Skeletal muscle tissue (tissue), 4 donors: Measurements from ENCODE around the gene NRL. TPM values are rescaled to one million over a fixed set of nuclear protein-coding genes. Genes with fewer than 3 reads are reported as not detected.
"Not testable (repeated sequence)": the region's sequence is repeated elsewhere in the genome, so short reads cannot be mapped to it uniquely, and the experiment has no call there.

Experiments used
- H3K27ac ChIP-seq: one replicate; pipeline ENCODE4 v1.7.0; 2013; ENCODE audit warnings: mild to moderate bottlenecking, low read depth, low read length, inconsistent platforms
- H3K27me3 ChIP-seq, 3 donors: one replicate each; pipeline ENCODE4 v1.7.0; 2013; ENCODE audit warnings: low read length in 3 of 3; ENCODE audit not compliant: control insufficient read depth in 3 of 3, insufficient read depth in 3 of 3
- H3K36me3 ChIP-seq, 3 donors: one replicate each; pipeline ENCODE4 v1.7.0; 2013; ENCODE audit warnings: low read length in 3 of 3; ENCODE audit not compliant: control insufficient read depth in 3 of 3, insufficient read depth in 3 of 3
- H3K4me1 ChIP-seq, 3 donors: one replicate each; pipeline ENCODE4 v1.7.0; 2013; ENCODE audit warnings: low read length in 3 of 3, mild to moderate bottlenecking in 3 of 3; ENCODE audit not compliant: control insufficient read depth in 3 of 3, insufficient read depth in 3 of 3
- H3K4me3 ChIP-seq, 3 donors: one replicate each; pipeline ENCODE4 v1.7.0; 2013; ENCODE audit warnings: low read length in 3 of 3
- H3K9ac ChIP-seq, 3 donors: one replicate each; pipeline ENCODE4 v1.7.0; 2013; ENCODE audit warnings: low read length in 3 of 3, mild to moderate bottlenecking in 3 of 3, moderate library complexity in 2 of 3, low read depth in 1 of 3
- H3K9me3 ChIP-seq, 3 donors: one replicate each; pipeline ENCODE4 v1.7.0; 2013; ENCODE audit warnings: low read length in 3 of 3; ENCODE audit not compliant: control insufficient read depth in 3 of 3
- total RNA-seq: library from RNA; depleted of rRNA; stranded (reverse); fragments of >200 nt; gene quantifications from one replicate; pipeline ENCODE4 v1.2.3, GENCODE V29; 2014
- donor health status: Osteomylitis.

Gene NRL
- total RNA-seq, 1 donor from 2014 or later = 2.1 TPM

DNA sequence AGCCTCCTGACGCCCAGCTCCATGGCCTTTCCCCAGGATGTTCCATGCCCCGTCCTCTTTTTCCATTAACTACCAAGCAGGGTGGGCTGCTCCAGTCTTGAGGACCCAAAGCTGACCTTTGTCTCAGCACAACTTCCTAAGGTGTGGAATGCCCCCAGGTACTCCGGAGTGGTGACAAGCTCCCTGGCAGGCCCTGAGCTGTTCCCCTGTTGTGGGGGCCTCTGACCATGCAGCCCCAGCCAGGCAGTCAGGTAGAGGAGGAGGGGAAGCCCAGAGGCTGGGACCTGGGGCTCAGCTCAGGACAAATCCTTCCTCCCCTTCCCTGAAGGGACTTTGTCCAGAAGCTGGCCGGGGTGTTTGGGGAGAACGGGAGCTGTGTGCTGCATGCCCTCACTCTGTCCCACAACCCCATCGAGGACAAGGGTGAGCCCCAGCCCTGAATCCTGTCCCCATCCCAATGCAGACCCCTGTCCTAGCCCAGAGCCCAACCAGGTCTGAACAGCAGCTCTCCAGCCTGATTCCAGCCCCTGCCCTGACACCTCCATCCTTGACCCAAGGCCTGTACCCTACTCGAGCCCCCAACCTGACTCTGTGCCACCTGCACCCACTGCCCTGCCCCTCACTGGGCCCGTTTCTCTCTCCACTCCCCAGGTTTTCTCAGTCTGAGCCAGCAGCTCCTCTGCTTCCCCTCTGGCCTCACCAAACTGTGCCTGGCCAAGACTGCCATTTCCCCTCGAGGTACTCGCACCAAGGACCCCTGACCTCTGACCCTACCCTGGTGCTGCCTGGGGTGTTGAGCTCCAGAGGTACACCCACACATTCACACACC lies 58.6 kb downstream of the NRL start:
- Histone ChIP-seq H3K9me3 (no peaks in the 10 kb centered on the region), H3K4me1 (peaks cover 13 to 21% (median 15%) of the 10 kb centered on the region in 3 donors), H3K27ac (no peak overlapping the region), H3K4me3 (no peak overlapping the region), H3K27me3 (peaks cover 11 to 31% (median 16%) of the 10 kb centered on the region in 3 donors), H3K9ac (no peak overlapping the region), H3K36me3 (no peaks in the 10 kb centered on the region)

DNA sequence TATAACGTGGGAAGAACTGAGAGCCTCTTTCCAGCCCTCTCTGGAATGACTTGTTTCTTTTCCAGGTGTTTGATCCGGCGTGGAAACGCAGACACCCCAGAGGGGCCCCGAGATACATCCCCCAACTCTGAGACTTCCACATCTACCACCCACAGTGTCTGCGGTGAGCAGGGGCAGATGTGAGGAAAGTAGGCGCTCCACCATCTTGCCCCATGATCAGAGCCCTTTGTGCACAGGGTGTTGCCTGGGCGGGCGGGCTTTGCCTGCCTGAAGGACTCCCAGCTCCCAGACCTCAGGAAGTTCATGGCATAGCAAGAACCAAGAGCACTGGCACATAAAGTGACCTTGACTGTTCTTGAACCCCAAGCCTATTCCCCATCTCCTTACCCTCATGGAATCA lies 60.1 kb downstream of the NRL start:
- Histone ChIP-seq H3K9me3 (no peaks in the 10 kb centered on the region), H3K27ac (no peak overlapping the region), H3K4me1 (peaks cover 14 to 21% (median 15%) of the 10 kb centered on the region in 3 donors), H3K9ac (no peak overlapping the region), H3K27me3 (peaks cover 11 to 31% (median 16%) of the 10 kb centered on the region in 3 donors), H3K4me3 (no peak overlapping the region), H3K36me3 (no peaks in the 10 kb centered on the region)

DNA sequence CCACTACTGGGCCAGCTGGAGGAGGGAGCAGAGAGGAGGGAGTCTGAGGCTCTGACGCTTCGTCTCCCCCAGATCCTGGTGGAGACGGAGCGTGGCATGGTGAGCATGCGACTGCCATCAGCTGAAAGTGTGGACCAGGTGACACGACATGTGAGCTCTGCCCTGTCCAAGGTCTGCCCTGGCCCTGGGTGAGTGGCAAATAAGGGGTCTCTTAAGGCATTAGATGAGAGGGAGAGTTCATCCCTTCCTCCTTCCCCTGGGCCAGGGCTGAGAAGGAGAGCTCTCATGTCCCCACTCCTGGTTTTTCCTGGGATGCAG lies 60.5 kb downstream of the NRL start:
- H3K4me3 ChIP-seq = no peak overlapping the region
- no peak overlapping the region for H3K9ac ChIP-seq
- H3K27ac ChIP-seq = no peak overlapping the region
- no peaks in the 10 kb centered on the region for H3K36me3 ChIP-seq
- peaks cover 11 to 31% (median 16%) of the 10 kb centered on the region in 3 donors for H3K27me3 ChIP-seq
- H3K4me1 ChIP-seq = peaks cover 14 to 21% (median 15%) of the 10 kb centered on the region in 3 donors
- no peaks in the 10 kb centered on the region for H3K9me3 ChIP-seq

DNA sequence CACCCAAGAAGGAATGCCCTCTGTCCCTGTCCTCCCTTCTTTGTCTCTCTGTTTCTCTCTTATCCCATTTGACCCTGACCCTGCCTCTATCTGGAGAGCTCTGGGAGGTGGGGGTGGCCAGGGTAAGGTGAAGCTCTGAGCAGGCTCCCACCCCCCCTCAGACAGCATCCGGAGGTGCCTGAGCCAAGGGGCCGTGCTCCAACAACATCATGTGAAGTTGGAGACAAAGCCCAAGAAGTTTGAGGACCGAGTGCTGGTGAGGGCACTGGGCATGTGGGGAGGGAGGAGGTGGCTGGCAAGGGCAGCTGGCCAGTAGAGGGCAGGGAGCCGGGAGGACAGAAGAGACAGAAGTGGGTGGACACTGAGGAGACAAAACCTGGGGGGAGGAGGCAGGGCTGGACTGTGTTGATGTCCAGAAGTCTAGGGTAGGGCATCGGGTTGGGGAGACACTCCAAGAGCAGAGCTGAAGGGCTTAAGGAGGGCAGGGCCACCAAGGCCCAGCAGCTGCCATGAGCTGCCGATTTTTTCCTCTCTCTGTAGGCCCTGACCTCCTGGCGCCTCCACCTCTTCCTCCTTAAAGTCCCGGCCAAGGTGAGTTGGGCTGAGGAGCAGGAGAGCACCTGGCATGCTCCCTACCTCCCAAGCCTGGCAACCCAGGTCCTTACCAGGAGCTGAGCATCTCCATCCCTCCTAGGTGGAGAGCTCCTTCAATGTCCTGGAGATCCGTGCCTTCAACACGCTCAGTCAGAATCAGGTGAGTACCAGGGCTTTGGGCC lies 61.0 kb downstream of the NRL start:
- no peaks in the 10 kb centered on the region for H3K9me3 ChIP-seq
- no peak overlapping the region for H3K4me3 ChIP-seq
- H3K27ac ChIP-seq = no peak overlapping the region
- H3K9ac ChIP-seq = no peak overlapping the region
- peaks cover 11 to 31% (median 16%) of the 10 kb centered on the region in 3 donors for H3K27me3 ChIP-seq
- peaks cover 14 to 21% (median 15%) of the 10 kb centered on the region in 3 donors for H3K4me1 ChIP-seq
- H3K36me3 ChIP-seq = no peaks in the 10 kb centered on the region

DNA sequence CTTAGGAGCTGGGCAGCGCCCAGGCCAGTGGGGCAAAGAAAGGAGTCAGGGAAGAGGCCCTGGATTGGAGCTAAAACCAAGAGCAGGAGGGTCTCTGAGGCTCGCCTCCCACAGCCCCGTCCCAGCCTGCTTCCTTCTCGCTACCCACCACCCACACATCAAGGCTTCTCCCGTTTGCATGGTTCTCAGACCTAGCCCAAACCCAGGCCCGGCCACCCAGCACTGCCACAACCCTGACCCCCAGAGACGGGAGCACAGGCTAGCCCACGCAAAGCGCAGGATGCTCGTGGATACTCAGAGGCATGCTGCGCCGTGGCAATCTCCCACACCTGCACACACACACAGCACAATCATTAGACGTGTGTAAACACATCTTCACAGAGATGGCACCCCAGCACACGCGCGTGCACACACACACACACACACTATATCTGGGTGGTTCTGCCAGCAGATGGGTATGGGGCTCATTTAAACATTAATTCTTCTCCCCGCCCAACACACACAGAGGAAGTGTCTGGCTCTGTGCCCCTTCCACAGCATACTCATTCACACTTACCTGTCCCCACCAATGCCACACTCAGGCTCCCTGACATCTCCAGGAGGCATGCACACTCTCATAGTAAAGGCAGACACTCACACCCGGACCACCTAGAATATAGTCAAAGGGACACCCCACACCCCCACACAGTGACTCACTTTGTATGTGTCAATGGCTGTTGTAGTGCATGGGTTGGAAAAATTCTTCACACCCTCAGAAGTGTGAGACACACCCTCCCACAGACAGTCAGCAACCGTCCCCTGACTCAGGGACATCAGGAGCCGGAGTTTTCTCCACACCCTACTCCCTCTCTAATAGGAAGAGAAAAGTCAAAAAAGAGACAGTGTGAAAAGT lies 61.8 kb downstream of the NRL start:
- Histone ChIP-seq H3K9ac (peak overlapping the region in 1 of 3 donors; percentile 53), H3K4me3 (peak overlapping the region in 2 of 3 donors; percentile 78)

DNA sequence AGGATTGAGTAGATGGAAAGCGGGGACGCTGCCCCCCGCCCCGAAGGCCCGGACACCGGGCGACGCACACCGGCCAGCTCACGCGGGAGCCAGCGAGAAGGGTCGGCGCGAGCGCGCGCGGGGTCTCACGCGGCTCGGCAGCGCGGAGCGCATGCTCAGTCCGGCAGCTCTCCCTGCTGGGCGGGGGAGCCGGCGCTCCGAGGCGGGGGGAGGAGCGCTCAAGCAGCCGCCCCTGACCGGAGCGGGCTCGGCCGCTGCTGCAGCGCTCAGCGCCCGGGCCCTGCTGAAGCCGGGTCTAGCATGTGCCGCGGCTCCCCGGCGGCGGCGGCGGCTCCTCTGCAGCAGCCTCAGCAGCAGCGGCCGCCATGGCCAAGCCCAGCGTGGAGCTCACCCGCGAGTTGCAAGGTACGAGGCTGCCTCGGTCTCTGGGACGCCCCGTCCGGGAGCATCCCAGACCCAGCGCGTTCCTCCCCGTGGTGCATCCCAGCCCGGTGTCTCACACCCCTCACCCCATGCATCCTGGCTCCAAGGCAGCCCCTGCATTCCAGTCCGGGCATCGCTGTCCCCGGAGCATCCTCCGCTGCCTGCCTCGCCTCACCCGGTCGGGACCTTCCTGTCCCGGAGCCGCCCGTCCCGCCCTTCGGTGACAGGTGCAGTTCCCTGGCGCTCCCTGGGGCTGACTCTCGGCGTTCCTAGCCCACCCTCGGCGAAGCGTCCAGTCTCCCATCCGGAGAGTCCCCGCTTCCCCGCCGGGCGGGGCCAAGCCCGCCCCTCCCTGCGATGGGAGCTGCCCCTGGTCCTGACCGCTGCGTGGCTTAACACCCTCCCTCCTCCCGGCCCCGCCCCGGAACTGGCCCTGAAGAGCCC lies 62.7 kb downstream of the NRL start, which contains the start of gene CARMIL3:
Gene CARMIL3 (plus strand): TSS at position 221 of the 867 bp plus-strand sequence. CDS start 145 bp downstream, at position 366.
- Histone ChIP-seq H3K27me3 (peaks cover 11 to 31% (median 16%) of the 10 kb centered on the region in 3 donors), H3K4me1 (peaks cover 14 to 18% (median 15%) of the 10 kb centered on the region in 3 donors), H3K9ac (peak within 1 kb of the TSS; percentile 72 to 82 (median 81)), H3K9me3 (no peaks in the 10 kb centered on the region), H3K27ac (no peak within 1 kb of the TSS), H3K36me3 (no peaks in the 10 kb centered on the region), H3K4me3 (peak within 1 kb of the TSS; percentile 66 to 78 (median 78))

More for the DNA sequence above, 61.8 kb downstream of the NRL start:
- Histone ChIP-seq H3K27ac (no peak overlapping the region), H3K27me3 (peaks cover 11 to 31% (median 16%) of the 10 kb centered on the region in 3 donors), H3K36me3 (no peaks in the 10 kb centered on the region), H3K4me1 (peaks cover 14 to 18% (median 15%) of the 10 kb centered on the region in 3 donors), H3K9me3 (no peaks in the 10 kb centered on the region)

DNA sequence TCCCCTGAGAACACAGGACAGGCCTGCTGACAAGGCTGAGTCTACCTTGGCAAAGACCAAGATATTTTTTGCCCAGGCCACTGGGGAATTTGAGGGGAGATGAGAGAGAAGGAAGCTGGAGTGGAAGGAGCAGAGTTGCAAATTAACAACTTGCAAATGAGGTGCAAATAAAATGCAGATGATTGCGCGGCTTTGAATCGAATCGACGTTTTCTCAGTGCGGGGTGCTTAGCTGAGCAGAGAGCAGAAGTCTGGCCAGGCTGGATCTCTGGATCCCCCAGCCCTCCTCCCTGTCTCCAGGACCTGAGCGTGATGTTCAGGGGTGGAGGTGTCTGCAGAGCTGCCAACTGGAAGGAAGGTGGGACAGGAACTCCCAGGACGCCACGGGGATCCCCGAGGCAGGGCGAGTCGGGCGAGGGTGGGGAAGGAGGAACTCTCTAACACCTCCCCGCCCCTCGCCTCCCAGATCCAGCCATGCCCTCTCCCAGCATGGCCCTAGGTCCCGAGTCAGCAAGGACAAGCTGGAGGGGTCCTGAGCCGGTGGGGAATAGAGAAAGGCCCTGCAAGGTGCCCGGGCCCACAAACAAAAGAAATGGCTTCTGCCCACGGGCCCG lies 63.5 kb downstream of the NRL start:
- Histone ChIP-seq H3K27me3 (peaks cover 11 to 31% (median 16%) of the 10 kb centered on the region in 3 donors), H3K36me3 (no peaks in the 10 kb centered on the region), H3K4me3 (peak overlapping the region; percentile 59 to 78 (median 78)), H3K27ac (no peak overlapping the region), H3K9ac (peak overlapping the region; percentile 72 to 82 (median 81)), H3K9me3 (no peaks in the 10 kb centered on the region), H3K4me1 (peaks cover 14 to 18% (median 15%) of the 10 kb centered on the region in 3 donors)

DNA sequence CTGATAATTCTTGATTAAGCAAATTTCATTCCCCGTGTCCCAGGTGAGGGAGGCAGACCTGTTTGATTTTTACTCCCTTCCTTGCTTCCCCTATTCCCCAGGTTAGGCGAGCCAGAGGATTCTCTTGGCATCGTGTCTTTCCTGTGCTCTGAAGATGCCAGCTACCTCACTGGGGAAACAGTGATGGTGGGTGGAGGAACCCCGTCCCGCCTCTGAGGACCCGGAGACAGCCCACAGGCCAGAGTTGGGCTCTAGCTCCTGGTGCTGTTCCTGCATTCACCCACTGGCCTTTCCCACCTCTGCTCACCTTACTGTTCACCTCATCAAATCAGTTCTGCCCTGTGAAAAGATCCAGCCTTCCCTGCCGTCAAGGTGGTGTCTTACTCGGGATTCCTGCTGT lies 64.0 kb downstream of the NRL start:
- H3K9ac ChIP-seq, H3K4me3 ChIP-seq, H3K9me3 ChIP-seq, H3K27ac ChIP-seq, H3K36me3 ChIP-seq: not testable (repeated sequence)
- peaks cover 11 to 28% (median 16%) of the 10 kb centered on the region in 3 donors for H3K27me3 ChIP-seq
- H3K4me1 ChIP-seq = peaks cover 14 to 18% (median 15%) of the 10 kb centered on the region in 3 donors
